H9 (cell line): ENCODE data around the gene CD19. TPM values are rescaled to one million over a fixed set of nuclear protein-coding genes. Genes with fewer than 3 reads are reported as not detected.

Experiments
- DNase-seq: peaks from one replicate; pipeline ENCODE4 v3.0.0-alpha.2; 2017
- H2AFZ ChIP-seq: one replicate; pipeline ENCODE4 v1.6.1; 2013; ENCODE audit warnings: mild to moderate bottlenecking, low read length, control low read depth, moderate library complexity
- H2AK5ac ChIP-seq: 2 replicates; pipeline ENCODE4 v1.6.1; 2013; ENCODE audit warnings: low read length, control low read depth, mixed read lengths; ENCODE audit not compliant: insufficient read length
- H2BK120ac ChIP-seq: one replicate; pipeline ENCODE4 v1.6.1; 2013; ENCODE audit warnings: low read depth, mild to moderate bottlenecking, low read length, control low read depth, inconsistent platforms; ENCODE audit not compliant: poor library complexity, severe bottlenecking
- H2BK12ac ChIP-seq: 2 replicates; pipeline ENCODE4 v1.6.1; 2013; ENCODE audit warnings: low read length, control low read depth, mixed read lengths, low read depth; ENCODE audit not compliant: insufficient read length
- H2BK15ac ChIP-seq: 2 replicates; pipeline ENCODE4 v1.6.1; 2013; ENCODE audit warnings: low read depth, low read length, control low read depth
- H2BK20ac ChIP-seq: one replicate; pipeline ENCODE4 v1.6.1; 2013; ENCODE audit warnings: low read depth, mild to moderate bottlenecking, low read length, control low read depth, inconsistent platforms; ENCODE audit not compliant: poor library complexity, severe bottlenecking
- H2BK5ac ChIP-seq: 2 replicates; pipeline ENCODE4 v1.6.1; 2013; ENCODE audit warnings: low read length, control low read depth, mixed read lengths; ENCODE audit not compliant: insufficient read length
- H3K14ac ChIP-seq: 2 replicates; pipeline ENCODE4 v1.6.1; 2013; ENCODE audit warnings: low read length, control low read depth; ENCODE audit not compliant: insufficient read depth
- H3K18ac ChIP-seq: 2 replicates; pipeline ENCODE4 v1.6.1; 2013; ENCODE audit warnings: low read depth, mild to moderate bottlenecking, mixed read lengths, low read length, control low read depth; ENCODE audit not compliant: insufficient read length
- H3K23ac ChIP-seq: 2 replicates; pipeline ENCODE4 v1.6.1; 2013; ENCODE audit warnings: low read length, control low read depth, mixed read lengths, low read depth; ENCODE audit not compliant: insufficient read length
- H3K23me2 ChIP-seq: 2 replicates; pipeline ENCODE4 v1.6.1; 2013; ENCODE audit warnings: low read depth, mild to moderate bottlenecking, mixed read lengths, low read length, control low read depth; ENCODE audit not compliant: insufficient read length, poor library complexity, severe bottlenecking
- H3K27ac ChIP-seq: 2 replicates; pipeline ENCODE4 v1.5.1; 2013; ENCODE audit warnings: low read length, control low read depth, mixed read lengths, low read depth; ENCODE audit not compliant: insufficient read length
- H3K27me3 ChIP-seq: 2 replicates; pipeline ENCODE4 v1.6.1; 2013; ENCODE audit warnings: low read length, control low read depth, inconsistent platforms; ENCODE audit not compliant: insufficient read depth
- H3K4ac ChIP-seq: 2 replicates; pipeline ENCODE4 v1.6.1; 2013; ENCODE audit warnings: low read depth, mild to moderate bottlenecking, control low read depth, inconsistent platforms, low read length, moderate library complexity
- H3K4me1 ChIP-seq: 2 replicates; pipeline ENCODE4 v1.6.1; 2013; ENCODE audit warnings: low read length, control low read depth, inconsistent platforms; ENCODE audit not compliant: insufficient read depth
- H3K4me2 ChIP-seq: 2 replicates; pipeline ENCODE4 v1.6.1; 2013; ENCODE audit warnings: low read length, control low read depth, mixed read lengths; ENCODE audit not compliant: insufficient read length, insufficient read depth
- H3K56ac ChIP-seq: 2 replicates; pipeline ENCODE4 v1.6.1; 2013; ENCODE audit warnings: low read depth, mild to moderate bottlenecking, mixed read lengths, low read length, control low read depth; ENCODE audit not compliant: insufficient read length
- H3K79me1 ChIP-seq: 2 replicates; pipeline ENCODE4 v1.6.1; 2013; ENCODE audit warnings: low read depth, mild to moderate bottlenecking, moderate library complexity, low read length, control low read depth, inconsistent platforms; ENCODE audit not compliant: insufficient read depth, poor library complexity, severe bottlenecking
- H3K79me2 ChIP-seq: 2 replicates; pipeline ENCODE4 v1.6.1; 2013; ENCODE audit warnings: low read length, control low read depth, inconsistent platforms; ENCODE audit not compliant: insufficient read depth
- H3K9ac ChIP-seq: 2 replicates; pipeline ENCODE4 v1.6.1; 2013; ENCODE audit warnings: low read length, control low read depth, mixed read lengths; ENCODE audit not compliant: insufficient read length; ENCODE audit errors: extremely low read depth
- H3K9me3 ChIP-seq: one replicate; pipeline ENCODE4 v1.6.1; 2013; ENCODE audit warnings: low read depth, low read length, inconsistent platforms; ENCODE audit not compliant: control insufficient read depth
- H3T11ph ChIP-seq: one replicate; pipeline ENCODE4 v1.6.1; 2013; ENCODE audit warnings: mild to moderate bottlenecking, low read length, control low read depth, inconsistent platforms
- H4K20me1 ChIP-seq: one replicate; pipeline ENCODE4 v1.6.1; 2013; ENCODE audit not compliant: control insufficient read depth, insufficient read length, insufficient read depth
- H4K5ac ChIP-seq: 2 replicates; pipeline ENCODE4 v1.6.1; 2013; ENCODE audit warnings: low read depth, mild to moderate bottlenecking, mixed read lengths, low read length, control low read depth; ENCODE audit not compliant: insufficient read length
- H4K8ac ChIP-seq: replicated peaks from 2 replicates; pipeline ENCODE4 v1.6.1; 2013; ENCODE audit warnings: low read length, control low read depth, mixed read lengths, low read depth; ENCODE audit not compliant: insufficient read length
- H4K91ac ChIP-seq: 2 replicates; pipeline ENCODE4 v1.6.1; 2013; ENCODE audit warnings: low read depth, mild to moderate bottlenecking, moderate library complexity, mixed read lengths, low read length, control low read depth; ENCODE audit not compliant: insufficient read length
- H3K27ac Mint-ChIP-seq, 3 experiments: 2 replicates in 2 of 3; 3 replicates in 1 of 3; pipeline ENCODE4 v1.8.0; 2020 to 2021; ENCODE audit warnings: mixed read lengths in 3 of 3, mild to moderate bottlenecking in 1 of 3, moderate library complexity in 1 of 3
- H3K27me3 Mint-ChIP-seq: 2 replicates; pipeline ENCODE4 v1.8.0; 2021; ENCODE audit warnings: low read depth, mild to moderate bottlenecking, moderate library complexity, mixed read lengths
- H3K36me3 Mint-ChIP-seq, 3 experiments: 2 replicates in 2 of 3; 3 replicates in 1 of 3; pipeline ENCODE4 v1.8.0; 2020 to 2021; ENCODE audit warnings: low read depth in 3 of 3, mixed read lengths in 3 of 3; ENCODE audit not compliant: insufficient read depth in 1 of 3
- H3K4me1 Mint-ChIP-seq, 2 experiments: 2 replicates each; pipeline ENCODE4 v1.8.0; 2020; ENCODE audit warnings: mixed read lengths in 2 of 2
- H3K4me3 Mint-ChIP-seq, 2 experiments: 2 replicates in 1 of 2; 3 replicates in 1 of 2; pipeline ENCODE4 v1.8.0; 2020 to 2021; ENCODE audit warnings: mild to moderate bottlenecking in 2 of 2, mixed read lengths in 2 of 2, moderate library complexity in 1 of 2
- H3K9me3 Mint-ChIP-seq, 2 experiments: 2 replicates in 1 of 2; 3 replicates in 1 of 2; pipeline ENCODE4 v1.8.0; 2020; ENCODE audit warnings: mild to moderate bottlenecking in 2 of 2, mixed read lengths in 2 of 2, moderate library complexity in 1 of 2
- WGBS: extraction: QIAGEN DNeasy Blood & Tissue Kit; methylation state at CpG from one replicate; pipeline ENCODE4 v1.1.7; 2013; ENCODE audit warnings: missing lambda C conversion rate, low lambda C conversion rate, mixed read lengths; ENCODE audit not compliant: insufficient read length; ENCODE audit errors: extremely low coverage; 5-methylcytosine and 5-hydroxymethylcytosine counted together
- total RNA-seq: library from RNA; stranded (reverse); gene quantifications from 2 replicates; pipeline ENCODE4 v1.2.1, GENCODE V29; 2021
- TF ChIP-seq, protein P1 (sequence below): fragments of 200-600 bp; sonication (generic); conservative IDR thresholded peaks from 3 replicates; pipeline ENCODE4 v1.8.0; 2021; ENCODE audit warnings: antibody characterized with exemption, mild to moderate bottlenecking

The CD19 gene
- total RNA-seq, 1 experiment from 2014 or later = 0.50 TPM

DNA sequence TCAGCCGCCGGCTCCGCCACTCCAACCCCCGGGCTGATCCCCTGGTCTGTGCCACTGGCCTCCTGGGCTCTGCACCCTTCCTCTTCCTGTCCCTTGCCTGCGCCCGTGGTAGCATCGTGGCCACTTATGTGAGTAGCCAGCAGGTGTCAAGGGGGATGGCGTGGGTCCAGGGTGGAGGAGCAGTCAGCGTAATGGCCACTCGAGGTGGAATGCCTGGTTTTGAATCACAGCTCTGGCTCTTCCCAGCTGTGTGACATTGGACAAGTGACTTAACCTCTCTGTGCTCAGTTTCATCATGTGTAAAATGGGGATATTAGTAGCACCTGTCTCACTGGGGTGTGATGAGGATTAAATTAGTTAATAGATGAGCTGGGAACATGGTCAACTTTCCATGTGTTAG is 50.6 kb downstream of the CD19 start:
- no CpG with 5 or more reads among the region's 10 CpGs for WGBS
- TF ChIP-seq, protein P1, sequence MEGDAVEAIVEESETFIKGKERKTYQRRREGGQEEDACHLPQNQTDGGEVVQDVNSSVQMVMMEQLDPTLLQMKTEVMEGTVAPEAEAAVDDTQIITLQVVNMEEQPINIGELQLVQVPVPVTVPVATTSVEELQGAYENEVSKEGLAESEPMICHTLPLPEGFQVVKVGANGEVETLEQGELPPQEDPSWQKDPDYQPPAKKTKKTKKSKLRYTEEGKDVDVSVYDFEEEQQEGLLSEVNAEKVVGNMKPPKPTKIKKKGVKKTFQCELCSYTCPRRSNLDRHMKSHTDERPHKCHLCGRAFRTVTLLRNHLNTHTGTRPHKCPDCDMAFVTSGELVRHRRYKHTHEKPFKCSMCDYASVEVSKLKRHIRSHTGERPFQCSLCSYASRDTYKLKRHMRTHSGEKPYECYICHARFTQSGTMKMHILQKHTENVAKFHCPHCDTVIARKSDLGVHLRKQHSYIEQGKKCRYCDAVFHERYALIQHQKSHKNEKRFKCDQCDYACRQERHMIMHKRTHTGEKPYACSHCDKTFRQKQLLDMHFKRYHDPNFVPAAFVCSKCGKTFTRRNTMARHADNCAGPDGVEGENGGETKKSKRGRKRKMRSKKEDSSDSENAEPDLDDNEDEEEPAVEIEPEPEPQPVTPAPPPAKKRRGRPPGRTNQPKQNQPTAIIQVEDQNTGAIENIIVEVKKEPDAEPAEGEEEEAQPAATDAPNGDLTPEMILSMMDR = no peak
- 0 out of 7 replicates have a peak overlapping the region, but pooled peaks of 1 of the 3 experiments have one; percentile 40 for H3K27ac Mint-ChIP-seq

More for the DNA sequence above, 50.6 kb downstream of the CD19 start:
- no peaks in the 10 kb centered on the region for H4K20me1 ChIP-seq
- H4K5ac ChIP-seq = no peak overlapping the region
- H2BK12ac ChIP-seq = no peak overlapping the region
- DNase-seq = no peak
- H3K4me2 ChIP-seq = no peak overlapping the region
- no peak overlapping the region for H3K56ac ChIP-seq
- no peak overlapping the region for H2BK5ac ChIP-seq
- no peak overlapping the region for H4K8ac ChIP-seq
- no peaks in the 10 kb centered on the region for H3K27me3 ChIP-seq
- no peak overlapping the region for H2AFZ ChIP-seq
- no peak overlapping the region for H2BK15ac ChIP-seq
- H3K23ac ChIP-seq = no peak overlapping the region
- Mint-ChIP-seq H3K4me1 (no peaks in the 10 kb centered on the region), H3K9me3 (peaks cover 4 to 6% of the 10 kb centered on the region in 2 experiments; a peak in 3 of 5 replicates), H3K4me3 (no peak overlapping the region), H3K36me3 (peaks cover 19 to 45% (median 41%) of the 10 kb centered on the region in 3 experiments), H3K27me3 (no peaks in the 10 kb centered on the region)
- H4K91ac ChIP-seq = no peak overlapping the region
- H3K14ac ChIP-seq = no peak overlapping the region; the same call in 1 of the 2 replicates
- H3T11ph ChIP-seq = no peak overlapping the region
- no peaks in the 10 kb centered on the region for H3K9me3 ChIP-seq
- no peaks in the 10 kb centered on the region for H3K4me1 ChIP-seq
- no peak overlapping the region for H3K4ac ChIP-seq
- no peaks in the 10 kb centered on the region for H3K79me2 ChIP-seq
- no peak overlapping the region for H3K9ac ChIP-seq
- no peak overlapping the region for H3K18ac ChIP-seq
- H2AK5ac ChIP-seq = no peak overlapping the region
- no peaks in the 10 kb centered on the region for H3K79me1 ChIP-seq
- H2BK20ac ChIP-seq = no peak overlapping the region
- no peaks in the 10 kb centered on the region for H3K23me2 ChIP-seq
- H3K27ac ChIP-seq = no peak overlapping the region
- H2BK120ac ChIP-seq = no peak overlapping the region
